ENCODE data around the gene NTRK2.

GRCh38 chr9:84983749-84984148 is 314.2 kb downstream of the NTRK2 start:
- TF ChIP-seq CTCF (IDR thresholded peaks at IDR 0.05) (no peak), POLR2A (IDR thresholded peaks at IDR 0.05) (no peak)

All from vagina (tissue), 2 donors.